ENCODE measurements around the gene ATE1. TPM values are rescaled to one million over a fixed set of nuclear protein-coding genes. Genes with fewer than 3 reads are reported as not detected.

The ATE1 gene
- total RNA-seq, 1 donor from 2014 or later = 22.6 TPM

DNA sequence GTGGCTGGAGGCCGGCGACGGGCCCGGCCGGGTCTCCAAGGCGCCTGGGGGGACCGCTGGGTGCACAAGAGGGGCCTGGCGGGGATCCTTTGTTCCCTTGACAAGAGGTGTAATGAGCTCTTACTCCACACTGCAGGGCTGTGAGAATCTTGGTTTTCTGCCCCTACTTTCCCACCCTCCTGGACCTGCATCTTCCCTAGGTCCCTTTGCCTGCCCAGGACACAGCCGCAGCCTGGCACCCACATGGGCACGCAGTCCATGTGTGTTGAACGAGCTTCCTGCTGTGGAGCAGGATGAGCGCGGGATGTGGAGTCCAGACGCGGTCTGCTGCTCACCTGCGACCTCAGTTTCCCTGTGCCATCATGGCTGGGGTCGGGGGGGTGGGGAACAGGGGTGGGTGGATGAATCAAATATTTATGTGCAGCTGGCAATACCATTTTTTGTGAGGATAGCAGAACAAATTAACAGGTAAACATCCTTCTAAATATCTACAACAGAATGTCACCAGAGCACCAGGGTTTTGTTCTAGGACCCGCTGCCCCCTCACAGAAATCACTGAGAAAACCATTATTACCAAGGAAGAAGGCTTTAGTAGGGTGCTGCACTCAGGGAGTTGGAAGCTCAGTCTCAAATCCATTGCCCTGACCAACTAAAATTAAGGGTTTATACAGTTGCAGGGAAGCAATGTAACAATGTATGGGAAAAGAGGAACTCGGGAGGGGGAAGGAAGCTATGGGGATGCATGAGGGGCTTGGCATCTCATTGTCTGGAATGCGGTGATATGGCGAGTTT, 47.7 kb upstream of the ATE1 start:
- peaks cover 6% of the 10 kb centered on the region for H3K4me1 ChIP-seq (ENCODE audit: insufficient read depth, low read length)
- H3K9ac ChIP-seq (ENCODE audit: low read length) = peak overlapping the region; percentile 92
- no peak overlapping the region for H3K27ac ChIP-seq (ENCODE audit: low read depth, low read length)
- Mint-ChIP-seq H3K27me3 (ENCODE audit: low read depth, unreplicated experiment) (peaks cover 2% of the 10 kb centered on the region), H3K4me1 (ENCODE audit: low read depth, unreplicated experiment) (no peaks in the 10 kb centered on the region), H3K27ac (ENCODE audit: unreplicated experiment) (no peak overlapping the region), H3K36me3 (ENCODE audit: low read depth, unreplicated experiment) (no peaks in the 10 kb centered on the region), H3K9me3 (ENCODE audit: unreplicated experiment) (peaks cover 3% of the 10 kb centered on the region), H3K4me3 (ENCODE audit: unreplicated experiment) (peak overlapping the region; percentile 75)
- no peak for TF ChIP-seq EZH2 (IDR thresholded peaks at IDR 0.05; ENCODE audit: insufficient read depth, low read length)
- TF ChIP-seq, protein P1, sequence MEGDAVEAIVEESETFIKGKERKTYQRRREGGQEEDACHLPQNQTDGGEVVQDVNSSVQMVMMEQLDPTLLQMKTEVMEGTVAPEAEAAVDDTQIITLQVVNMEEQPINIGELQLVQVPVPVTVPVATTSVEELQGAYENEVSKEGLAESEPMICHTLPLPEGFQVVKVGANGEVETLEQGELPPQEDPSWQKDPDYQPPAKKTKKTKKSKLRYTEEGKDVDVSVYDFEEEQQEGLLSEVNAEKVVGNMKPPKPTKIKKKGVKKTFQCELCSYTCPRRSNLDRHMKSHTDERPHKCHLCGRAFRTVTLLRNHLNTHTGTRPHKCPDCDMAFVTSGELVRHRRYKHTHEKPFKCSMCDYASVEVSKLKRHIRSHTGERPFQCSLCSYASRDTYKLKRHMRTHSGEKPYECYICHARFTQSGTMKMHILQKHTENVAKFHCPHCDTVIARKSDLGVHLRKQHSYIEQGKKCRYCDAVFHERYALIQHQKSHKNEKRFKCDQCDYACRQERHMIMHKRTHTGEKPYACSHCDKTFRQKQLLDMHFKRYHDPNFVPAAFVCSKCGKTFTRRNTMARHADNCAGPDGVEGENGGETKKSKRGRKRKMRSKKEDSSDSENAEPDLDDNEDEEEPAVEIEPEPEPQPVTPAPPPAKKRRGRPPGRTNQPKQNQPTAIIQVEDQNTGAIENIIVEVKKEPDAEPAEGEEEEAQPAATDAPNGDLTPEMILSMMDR (IDR thresholded peaks at IDR 0.05; ENCODE audit: insufficient read depth, low read depth, low read length) = peak; percentile 35
- peak overlapping the region; percentile 89 for H2AFZ ChIP-seq (ENCODE audit: low read depth, low read length)
- H3K9me3 ChIP-seq (ENCODE audit: insufficient read depth, low read depth, low read length) = no peaks in the 10 kb centered on the region
- no peak for FAIRE-seq
- peak overlapping the region; percentile 87 for H3K4me2 ChIP-seq (ENCODE audit: low read length)
- H3K27me3 ChIP-seq (ENCODE audit: insufficient read depth, low read length) = no peaks in the 10 kb centered on the region
- H3K4me3 ChIP-seq (ENCODE audit: insufficient read depth, low read depth, low read length) = peak overlapping the region; percentile 78
- DNase-seq (ENCODE audit: low read depth) = no peak
- H3K36me3 ChIP-seq (ENCODE audit: insufficient read depth, low read length) = no peaks in the 10 kb centered on the region
- H4K20me1 ChIP-seq (ENCODE audit: insufficient read depth, low read length) = peaks cover 10% of the 10 kb centered on the region
- peaks cover 13% of the 10 kb centered on the region for H3K79me2 ChIP-seq (ENCODE audit: insufficient read depth, low read length)

DNA sequence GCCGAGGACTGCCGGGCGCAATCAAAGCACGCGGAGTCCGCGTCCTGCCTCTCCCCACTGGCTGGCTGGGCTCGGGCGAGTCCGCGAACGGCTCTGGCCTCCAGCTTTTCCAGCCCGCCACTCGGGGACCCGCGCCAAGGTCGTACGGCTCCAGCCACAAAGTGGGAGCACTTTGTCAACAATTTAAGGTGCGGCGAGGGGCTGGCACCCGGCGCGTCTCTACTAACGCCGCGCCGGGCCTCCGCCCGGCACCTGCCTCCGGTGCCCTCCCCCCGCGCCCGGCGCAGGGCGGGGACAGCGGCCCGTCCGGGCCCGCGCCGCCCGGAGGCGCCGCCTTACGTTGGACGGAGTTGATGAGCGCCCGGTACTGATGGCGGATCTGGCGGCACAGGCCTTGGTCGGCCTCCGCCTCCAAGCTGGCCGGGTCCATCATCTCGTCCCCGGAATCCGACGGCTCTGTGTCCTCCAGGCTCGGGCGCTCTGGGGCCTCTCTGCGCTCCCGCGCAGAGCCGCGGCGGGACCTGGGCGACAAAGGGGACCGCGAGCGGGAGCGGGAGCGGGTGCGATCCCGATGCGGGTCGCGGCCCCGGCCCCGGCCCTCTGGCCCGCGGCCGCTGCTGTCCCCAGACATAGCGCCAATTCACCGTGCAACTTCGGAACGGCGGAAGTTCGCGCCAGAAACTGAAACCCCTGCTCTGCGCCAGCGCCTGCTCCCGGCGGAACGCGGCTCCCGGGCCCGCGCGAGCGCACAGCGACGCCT, 46.9 kb upstream of the ATE1 start, which contains the start of gene NSMCE4A:
Gene NSMCE4A (minus strand): TSS at position 683 of the 760 bp plus-strand sequence. CDS start 52 bp downstream, at position 631.
- Histone ChIP-seq H3K9me3 (ENCODE audit: insufficient read depth, low read depth, low read length) (no peaks in the 10 kb centered on the region), H3K79me2 (ENCODE audit: insufficient read depth, low read length) (peaks cover 13% of the 10 kb centered on the region), H3K27ac (ENCODE audit: low read depth, low read length) (peak within 1 kb of the TSS; percentile 78), H3K4me2 (ENCODE audit: low read length) (peak within 1 kb of the TSS; percentile 87), H3K4me1 (ENCODE audit: insufficient read depth, low read length) (peaks cover 6% of the 10 kb centered on the region), H2AFZ (ENCODE audit: low read depth, low read length) (peak within 1 kb of the TSS; percentile 89), H3K9ac (ENCODE audit: low read length) (peak within 1 kb of the TSS; percentile 92), H3K4me3 (ENCODE audit: insufficient read depth, low read depth, low read length) (peak within 1 kb of the TSS; percentile 78), H3K27me3 (ENCODE audit: insufficient read depth, low read length) (no peaks in the 10 kb centered on the region), H3K36me3 (ENCODE audit: insufficient read depth, low read length) (peaks cover 3% of the 10 kb centered on the region), H4K20me1 (ENCODE audit: insufficient read depth, low read length) (peaks cover 10% of the 10 kb centered on the region)
- DNase-seq (ENCODE audit: low read depth) = peak; percentile 64
- peaks cover 3% of the 10 kb centered on the region for H3K9me3 Mint-ChIP-seq (ENCODE audit: unreplicated experiment)
- H3K27me3 Mint-ChIP-seq (ENCODE audit: low read depth, unreplicated experiment) = no peaks in the 10 kb centered on the region
- no peak for TF ChIP-seq EZH2 (IDR thresholded peaks at IDR 0.05; ENCODE audit: insufficient read depth, low read length)
- TF ChIP-seq, protein P1 (IDR thresholded peaks at IDR 0.05; ENCODE audit: insufficient read depth, low read depth, low read length) = no peak
- no peak for FAIRE-seq
- H3K36me3 Mint-ChIP-seq (ENCODE audit: low read depth, unreplicated experiment) = no peaks in the 10 kb centered on the region
- no peak within 1 kb of the TSS for H3K27ac Mint-ChIP-seq (ENCODE audit: unreplicated experiment)
- H3K4me3 Mint-ChIP-seq (ENCODE audit: unreplicated experiment) = peak within 1 kb of the TSS; percentile 82
- H3K4me1 Mint-ChIP-seq (ENCODE audit: low read depth, unreplicated experiment) = no peaks in the 10 kb centered on the region
